Measurements from ENCODE around the gene ATG16L2.
A peak's percentile ranks its signal among the peaks of the same experiment; 100 is the strongest.

ATG16L2 gene

GRCh38 chr11:72814286-72815109, at the start of gene ATG16L2:
ATG16L2 (plus strand) TSS chr11:72814411; CDS start chr11:72814446, 35 bp downstream.
- DNase-seq (ENCODE audit: low read depth), result peak; percentile 88

GRCh38 chr11:72764503-72764902, 49.7 kb upstream of the ATG16L2 start:
- DNase-seq (ENCODE audit: low read depth), result no peak

- DNase-seq (ENCODE audit: low read depth), result no peak
These were observed 47.9 kb upstream of the ATG16L2 start for GRCh38 chr11:72766152-72766902.

GRCh38 chr11:72767203-72768062, 46.8 kb upstream of the ATG16L2 start:
- no peak for DNase-seq (ENCODE audit: low read depth)

- DNase-seq (ENCODE audit: low read depth), result no peak
These were observed 45.6 kb upstream of the ATG16L2 start for GRCh38 chr11:72768581-72768980.

GRCh38 chr11:72769680-72770079, 44.5 kb upstream of the ATG16L2 start:
- no peak for DNase-seq (ENCODE audit: low read depth)

- DNase-seq (ENCODE audit: low read depth), result no peak
These were observed 43.4 kb upstream of the ATG16L2 start for GRCh38 chr11:72770799-72771198.

- no peak for DNase-seq (ENCODE audit: low read depth)
These were observed 42.7 kb upstream of the ATG16L2 start for GRCh38 chr11:72771507-72771906.

GRCh38 chr11:72772059-72772458, 42.2 kb upstream of the ATG16L2 start:
- no peak for DNase-seq (ENCODE audit: low read depth)

- DNase-seq (ENCODE audit: low read depth), result no peak
These were observed 40.9 kb upstream of the ATG16L2 start for GRCh38 chr11:72773291-72773690.

- no peak for DNase-seq (ENCODE audit: low read depth)
These were observed 40.5 kb upstream of the ATG16L2 start for GRCh38 chr11:72773696-72774095.

- DNase-seq (ENCODE audit: low read depth), result no peak
These were observed 39.7 kb upstream of the ATG16L2 start for GRCh38 chr11:72774499-72774898.

- DNase-seq (ENCODE audit: low read depth), result no peak
These were observed 38.7 kb upstream of the ATG16L2 start for GRCh38 chr11:72775288-72776110.

- DNase-seq (ENCODE audit: low read depth), result no peak
These were observed 37.9 kb upstream of the ATG16L2 start for GRCh38 chr11:72776117-72776843.

- DNase-seq (ENCODE audit: low read depth), result no peak
These were observed 37.1 kb upstream of the ATG16L2 start for GRCh38 chr11:72776844-72777754.

- no peak for DNase-seq (ENCODE audit: low read depth)
These were observed 36.4 kb upstream of the ATG16L2 start for GRCh38 chr11:72777755-72778278.

- no peak for DNase-seq (ENCODE audit: low read depth)
These were observed 35.4 kb upstream of the ATG16L2 start for GRCh38 chr11:72778535-72779494.

- no peak for DNase-seq (ENCODE audit: low read depth)
These were observed 34.6 kb upstream of the ATG16L2 start for GRCh38 chr11:72779495-72780128.

Data from stimulated activated CD8-positive, alpha-beta memory T cell treated with anti-CD3 and anti-CD28 coated beads, Interleukin-12 subunit alpha, Interleukin-12 subunit beta, amount 100 ng/mL, for 4 hours (primary cell).